OCI-LY3 (cell line): Measurements from ENCODE around the gene IER5.
"Not testable (repeated sequence)": the region's sequence is repeated elsewhere in the genome, so short reads cannot be mapped to it uniquely, and the experiment has no call there.

Experiments used
- H2AFZ ChIP-seq: fragments of 200-600, 300-600 bp; shearing (Covaris generic); 2 replicates; pipeline ENCODE4 v1.6.0; 2014; ENCODE audit warnings: antibody characterized with exemption, low read depth, low read length
- H3K27ac ChIP-seq: fragments of 200-600, 300-600 bp; sonication (generic); 2 replicates; pipeline ENCODE4 v1.5.1; 2014; ENCODE audit warnings: mild to moderate bottlenecking, low read length, moderate library complexity, mixed read lengths
- H3K27me3 ChIP-seq: fragments of 200-600, 300-600 bp; sonication (generic); 2 replicates; pipeline ENCODE4 v1.6.1; 2014; ENCODE audit warnings: low read depth, low read length, mixed read lengths
- H3K36me3 ChIP-seq: fragments of 200-600, 300-600 bp; sonication (generic); replicated peaks from 2 replicates; pipeline ENCODE3; 2014; ENCODE audit warnings: low read depth, low read length, mixed read lengths
- H3K4me1 ChIP-seq: fragments of 300-600, 200-600 bp; sonication (generic); 2 replicates; pipeline ENCODE4 v1.6.1; 2014; ENCODE audit warnings: low read length, mixed read lengths
- H3K4me2 ChIP-seq: fragments of 200-600, 300-600 bp; sonication (generic); 2 replicates; pipeline ENCODE4 v1.6.1; 2014; ENCODE audit warnings: low read length, mixed read lengths
- H3K4me3 ChIP-seq: fragments of 300-600, 200-600 bp; sonication (generic); 2 replicates; pipeline ENCODE4 v1.5.1; 2014; ENCODE audit warnings: antibody characterized with exemption, mild to moderate bottlenecking, low read length, moderate library complexity
- H3K79me2 ChIP-seq: fragments of 300-600, 200-600 bp; shearing (Covaris generic); 2 replicates; pipeline ENCODE4 v1.6.1; 2014; ENCODE audit warnings: mild to moderate bottlenecking, low read length, mixed read lengths
- H3K9ac ChIP-seq: fragments of 300-600, 200-600 bp; shearing (Covaris generic); 2 replicates; pipeline ENCODE4 v1.6.0; 2014; ENCODE audit warnings: mild to moderate bottlenecking, low read length, moderate library complexity
- H3K9me3 ChIP-seq: fragments of 200-600, 300-600 bp; shearing (Covaris generic); 2 replicates; pipeline ENCODE4 v1.6.1; 2014; ENCODE audit warnings: low read length, mixed read lengths; ENCODE audit not compliant: insufficient read depth
- H4K20me1 ChIP-seq: fragments of 200-600, 300-600 bp; sonication (generic); 2 replicates; pipeline ENCODE4 v1.6.1; 2016; ENCODE audit warnings: low read length, mixed read lengths; ENCODE audit not compliant: insufficient read depth
- CTCF ChIP-seq: fragments of 200-600, 300-600 bp; sonication (generic); IDR thresholded peaks from 2 replicates; pipeline ENCODE4 v1.5.1; 2014; ENCODE audit warnings: antibody characterized with exemption, low read length, low read depth
- EZH2phosphoT487 ChIP-seq: fragments of 200-600 bp; shearing (Covaris generic); IDR thresholded peaks from 2 replicates; pipeline ENCODE4 v1.6.1; 2018; ENCODE audit warnings: antibody characterized with exemption, mixed run types, low read depth

Gene IER5

GRCh38 chr1:181057079-181057478 is 31.4 kb upstream of the IER5 start:
- Histone ChIP-seq H3K27ac (no peak overlapping the region), H3K36me3 (no peaks in the 10 kb centered on the region), H3K4me2 (no peak overlapping the region), H2AFZ (no peak overlapping the region), H3K4me3 (no peak overlapping the region), H3K9me3 (no peaks in the 10 kb centered on the region), H4K20me1 (no peaks in the 10 kb centered on the region), H3K79me2 (no peaks in the 10 kb centered on the region), H3K4me1 (peaks cover 9% of the 10 kb centered on the region), H3K9ac (no peak overlapping the region), H3K27me3 (0 out of 2 replicates have a peak, but pooled peaks cover 3% of the 10 kb centered on the region)
- TF ChIP-seq EZH2phosphoT487 (no peak), CTCF (no peak)

GRCh38 chr1:181059435-181059834 is 29.1 kb upstream of the IER5 start:
- peaks cover 24% of the 10 kb centered on the region for H3K4me1 ChIP-seq
- no peak overlapping the region for H3K9ac ChIP-seq
- H3K4me2 ChIP-seq: no peak overlapping the region
- TF ChIP-seq CTCF (no peak), EZH2phosphoT487 (no peak)
- H3K36me3 ChIP-seq: no peaks in the 10 kb centered on the region
- H3K9me3 ChIP-seq: no peaks in the 10 kb centered on the region
- H3K79me2 ChIP-seq: no peaks in the 10 kb centered on the region
- H3K27me3 ChIP-seq: 0 out of 2 replicates have a peak, but pooled peaks cover 3% of the 10 kb centered on the region
- no peak overlapping the region for H3K27ac ChIP-seq
- no peak overlapping the region for H3K4me3 ChIP-seq
- H4K20me1 ChIP-seq: no peaks in the 10 kb centered on the region
- H2AFZ ChIP-seq: no peak overlapping the region

GRCh38 chr1:181060066-181060465 is 28.4 kb upstream of the IER5 start:
- Histone ChIP-seq H3K4me1 (peaks cover 24% of the 10 kb centered on the region), H4K20me1 (no peaks in the 10 kb centered on the region), H3K4me2 (no peak overlapping the region), H2AFZ (no peak overlapping the region), H3K4me3 (no peak overlapping the region), H3K27me3 (0 out of 2 replicates have a peak, but pooled peaks cover 3% of the 10 kb centered on the region), H3K79me2 (no peaks in the 10 kb centered on the region), H3K9me3 (no peaks in the 10 kb centered on the region), H3K27ac (no peak overlapping the region), H3K36me3 (no peaks in the 10 kb centered on the region), H3K9ac (no peak overlapping the region)
- TF ChIP-seq EZH2phosphoT487 (no peak), CTCF (no peak)

- not testable (repeated sequence) for H3K4me2 ChIP-seq
Measured at GRCh38 chr1:181060947-181061346, 27.6 kb upstream of the IER5 start.

GRCh38 chr1:181061487-181061886 is 27.0 kb upstream of the IER5 start:
- peak overlapping the region; percentile 78 for H3K27ac ChIP-seq
- H3K4me2 ChIP-seq: peak overlapping the region; percentile 92

More at GRCh38 chr1:181060947-181061346, 27.6 kb upstream of the IER5 start:
- not testable (repeated sequence) for H3K79me2 ChIP-seq, H3K9me3 ChIP-seq, H3K36me3 ChIP-seq, H3K27me3 ChIP-seq, H3K27ac ChIP-seq, H3K4me3 ChIP-seq, H2AFZ ChIP-seq, H3K9ac ChIP-seq, H4K20me1 ChIP-seq
- peaks cover 24% of the 10 kb centered on the region for H3K4me1 ChIP-seq

More at GRCh38 chr1:181061487-181061886, 27.0 kb upstream of the IER5 start:
- H3K4me1 ChIP-seq: peaks cover 24% of the 10 kb centered on the region
- H3K79me2 ChIP-seq: no peaks in the 10 kb centered on the region
- H2AFZ ChIP-seq: no peak overlapping the region
- no peak for TF ChIP-seq CTCF
- no peak for TF ChIP-seq EZH2phosphoT487
- H3K27me3 ChIP-seq: 0 out of 2 replicates have a peak, but pooled peaks cover 3% of the 10 kb centered on the region
- peak overlapping the region; percentile 51; the same call in 1 of the 2 replicates for H3K9ac ChIP-seq
- H4K20me1 ChIP-seq: no peaks in the 10 kb centered on the region
- H3K4me3 ChIP-seq: peak overlapping the region; percentile 70
- H3K9me3 ChIP-seq: no peaks in the 10 kb centered on the region
- no peaks in the 10 kb centered on the region for H3K36me3 ChIP-seq
